CD4-positive, CD25-positive, alpha-beta regulatory T cell (primary cell): Measurements from ENCODE around the gene RPL12. TPM values are rescaled to one million over a fixed set of nuclear protein-coding genes. Genes with fewer than 3 reads are reported as not detected.
A peak's percentile ranks its signal among the peaks of the same experiment; 100 is the strongest.

Experiments
- ATAC-seq, 2 donors: fragments of 150-1000 bp; cut with Tn5 transposase; one replicate each; pipeline ENCODE4 v1.10.0; 2021; ENCODE audit warnings: low read depth in 2 of 2, moderate number of reproducible peaks in 2 of 2, moderate library complexity in 1 of 2
- DNase-seq, 3 donors: peaks; one replicate each; pipeline versions ENCODE4 v3.0.0 to v3.0.0-alpha.2; 2012 to 2022; ENCODE audit warnings: mixed read lengths in 1 of 3
- H3K27ac ChIP-seq: one replicate; pipeline ENCODE4 v1.7.0; 2013; ENCODE audit warnings: mild to moderate bottlenecking, low read length; ENCODE audit not compliant: insufficient read depth, poor library complexity, severe bottlenecking
- H3K27me3 ChIP-seq: one replicate; pipeline ENCODE4 v1.7.0; 2013; ENCODE audit warnings: low read length; ENCODE audit not compliant: control insufficient read depth, insufficient read depth
- H3K36me3 ChIP-seq: one replicate; pipeline ENCODE4 v1.7.0; 2013; ENCODE audit warnings: mild to moderate bottlenecking, low read length, moderate library complexity; ENCODE audit not compliant: control insufficient read depth, insufficient read depth
- H3K4me1 ChIP-seq: 2 replicates; pipeline ENCODE4 v1.7.0; 2013; ENCODE audit warnings: mild to moderate bottlenecking, low read length; ENCODE audit not compliant: insufficient read depth, control insufficient read depth, poor library complexity, severe bottlenecking
- H3K4me3 ChIP-seq: one replicate; pipeline ENCODE4 v1.7.0; 2013; ENCODE audit warnings: low read depth, mild to moderate bottlenecking, low read length, moderate library complexity
- H3K9me3 ChIP-seq, 2 experiments: 1 replicate in 1 of 2; 2 replicates in 1 of 2; pipeline ENCODE4 v1.7.0; 2013; ENCODE audit warnings: low read length in 2 of 2, mild to moderate bottlenecking in 1 of 2, moderate library complexity in 1 of 2; ENCODE audit not compliant: control insufficient read depth in 2 of 2
- H3K27ac Mint-ChIP-seq, 3 donors: one replicate each; pipeline ENCODE4 v1.8.0; 2020 to 2022; ENCODE audit warnings: mild to moderate bottlenecking in 3 of 3, mixed read lengths in 3 of 3, moderate library complexity in 2 of 3
- H3K27me3 Mint-ChIP-seq: one replicate; pipeline ENCODE4 v1.8.0; 2022; ENCODE audit warnings: mild to moderate bottlenecking, mixed read lengths
- H3K36me3 Mint-ChIP-seq: one replicate; pipeline ENCODE4 v1.8.0; 2020; ENCODE audit warnings: mixed read lengths
- H3K4me1 Mint-ChIP-seq, 4 donors: one replicate each; pipeline ENCODE4 v1.8.0; 2020 to 2022; ENCODE audit warnings: mixed read lengths in 4 of 4, mild to moderate bottlenecking in 1 of 4
- H3K4me3 Mint-ChIP-seq, 4 donors: one replicate each; pipeline ENCODE4 v1.8.0; 2020 to 2022; ENCODE audit warnings: mild to moderate bottlenecking in 4 of 4, mixed read lengths in 4 of 4, moderate library complexity in 3 of 4
- H3K9me3 Mint-ChIP-seq, 7 donors: one replicate each; pipeline ENCODE4 v1.8.0; 2020 to 2022; ENCODE audit warnings: mixed read lengths in 7 of 7, mild to moderate bottlenecking in 3 of 7, moderate library complexity in 2 of 7
- polyA plus RNA-seq, 4 donors: library from polyadenylated mRNA; unstranded; fragments of 300-500 nt; fragmentation: Illumina TruSeq; gene quantifications; one replicate each; pipeline ENCODE4 v1.2.3, GENCODE V29; 2021
- total RNA-seq: library from RNA; stranded (reverse); gene quantifications from one replicate; pipeline ENCODE4 v1.2.3, GENCODE V29; 2022

RPL12 gene
- total and polyA plus RNA-seq, 5 donors from 2014 or later = 1,070 to 2,269 (median 1,484) TPM

- Mint-ChIP-seq H3K36me3 (peaks cover 6% of the 10 kb centered on the region), H3K4me1 (peaks cover 17 to 52% (median 28%) of the 10 kb centered on the region in 4 donors), H3K27me3 (no peaks in the 10 kb centered on the region), H3K9me3 (no peaks in the 10 kb centered on the region), H3K4me3 (peak overlapping the region in 1 of 4 donors; percentile 99), H3K27ac (no peak overlapping the region)
- no peak overlapping the region for H3K4me3 ChIP-seq
- peaks cover 23% of the 10 kb centered on the region for H3K4me1 ChIP-seq
- no peaks in the 10 kb centered on the region for H3K9me3 ChIP-seq
- DNase-seq (no peak), ATAC-seq (no peak)
- no peak overlapping the region for H3K27ac ChIP-seq
- H3K36me3 ChIP-seq = peaks cover 2% of the 10 kb centered on the region
- no peaks in the 10 kb centered on the region for H3K27me3 ChIP-seq
These were observed 28.9 kb downstream of the RPL12 start for GRCh38 chr9:127422133-127422782.

- Mint-ChIP-seq H3K27ac (no peak overlapping the region), H3K9me3 (no peaks in the 10 kb centered on the region), H3K27me3 (no peaks in the 10 kb centered on the region), H3K4me3 (peak overlapping the region in 1 of 4 donors; percentile 47), H3K36me3 (no peaks in the 10 kb centered on the region), H3K4me1 (peaks cover 12 to 42% (median 22%) of the 10 kb centered on the region in 4 donors)
- no peak overlapping the region for H3K4me3 ChIP-seq
- no peaks in the 10 kb centered on the region for H3K36me3 ChIP-seq
- ATAC-seq (no peak), DNase-seq (no peak)
- no peaks in the 10 kb centered on the region for H3K9me3 ChIP-seq
- H3K27ac ChIP-seq = no peak overlapping the region
- H3K27me3 ChIP-seq = no peaks in the 10 kb centered on the region
- H3K4me1 ChIP-seq = peaks cover 23% of the 10 kb centered on the region
These were observed 30.1 kb downstream of the RPL12 start for GRCh38 chr9:127421057-127421456.

- no peaks in the 10 kb centered on the region for H3K36me3 Mint-ChIP-seq
- Histone ChIP-seq H3K27ac (no peak overlapping the region), H3K4me1 (peaks cover 11% of the 10 kb centered on the region), H3K9me3 (no peaks in the 10 kb centered on the region), H3K27me3 (no peaks in the 10 kb centered on the region), H3K36me3 (no peaks in the 10 kb centered on the region), H3K4me3 (no peak overlapping the region)
- peak overlapping the region in 1 of 3 donors; percentile 38 for H3K27ac Mint-ChIP-seq
- ATAC-seq = no peak
- H3K4me1 Mint-ChIP-seq = peaks cover 4 to 25% (median 11%) of the 10 kb centered on the region in 4 donors
- peak overlapping the region in 1 of 4 donors; percentile 24 for H3K4me3 Mint-ChIP-seq
- H3K9me3 Mint-ChIP-seq = no peaks in the 10 kb centered on the region
- no peak for DNase-seq
- H3K27me3 Mint-ChIP-seq = no peaks in the 10 kb centered on the region
These were observed 31.9 kb downstream of the RPL12 start for GRCh38 chr9:127419348-127419747.

- Mint-ChIP-seq H3K27ac (no peak overlapping the region), H3K36me3 (no peaks in the 10 kb centered on the region), H3K4me1 (peaks cover 0 to 12% (median 4%) of the 10 kb centered on the region in 4 donors), H3K9me3 (no peaks in the 10 kb centered on the region), H3K4me3 (no peak overlapping the region), H3K27me3 (no peaks in the 10 kb centered on the region)
- no peaks in the 10 kb centered on the region for H3K9me3 ChIP-seq
- no peaks in the 10 kb centered on the region for H3K27me3 ChIP-seq
- H3K4me1 ChIP-seq = peaks cover 3% of the 10 kb centered on the region
- H3K27ac ChIP-seq = no peak overlapping the region
- H3K36me3 ChIP-seq = no peaks in the 10 kb centered on the region
- ATAC-seq = peak; percentile 30 to 52
- H3K4me3 ChIP-seq = no peak overlapping the region
- peak in 2 of 3 donors; percentile 28 to 50 for DNase-seq
These were observed 33.2 kb downstream of the RPL12 start for GRCh38 chr9:127418037-127418471.

GRCh38 chr9:127417131-127418036 lies 33.8 kb downstream of the RPL12 start:
- peak overlapping the region in 1 of 4 donors; percentile 47 for H3K4me3 Mint-ChIP-seq

GRCh38 chr9:127415657-127416056 lies 35.5 kb downstream of the RPL12 start:
- H3K4me1 Mint-ChIP-seq = peaks cover 0 to 5% (median 5%) of the 10 kb centered on the region in 4 donors
- no peak for DNase-seq

More at GRCh38 chr9:127417131-127418036, 33.8 kb downstream of the RPL12 start:
- Mint-ChIP-seq H3K4me1 (peaks cover 0 to 6% (median 2%) of the 10 kb centered on the region in 4 donors), H3K9me3 (no peaks in the 10 kb centered on the region), H3K27me3 (no peaks in the 10 kb centered on the region), H3K36me3 (no peaks in the 10 kb centered on the region), H3K27ac (no peak overlapping the region)
- no peak for ATAC-seq
- Histone ChIP-seq H3K27ac (no peak overlapping the region), H3K4me1 (no peaks in the 10 kb centered on the region), H3K36me3 (no peaks in the 10 kb centered on the region), H3K4me3 (no peak overlapping the region), H3K27me3 (peaks cover under 1% of the 10 kb centered on the region), H3K9me3 (no peaks in the 10 kb centered on the region)
- DNase-seq = no peak

GRCh38 chr9:127415141-127415540 lies 36.1 kb downstream of the RPL12 start:
- H3K4me3 Mint-ChIP-seq = no peak overlapping the region
- Histone ChIP-seq H3K36me3 (no peaks in the 10 kb centered on the region), H3K27ac (no peak overlapping the region), H3K4me3 (no peak overlapping the region), H3K27me3 (peaks cover 2% of the 10 kb centered on the region), H3K9me3 (no peaks in the 10 kb centered on the region), H3K4me1 (no peaks in the 10 kb centered on the region)
- ATAC-seq = no peak
- H3K36me3 Mint-ChIP-seq = no peaks in the 10 kb centered on the region
- no peak for DNase-seq
- H3K4me1 Mint-ChIP-seq = peaks cover 0 to 5% (median 5%) of the 10 kb centered on the region in 4 donors
- no peak overlapping the region for H3K27ac Mint-ChIP-seq
- H3K27me3 Mint-ChIP-seq = peaks cover 6% of the 10 kb centered on the region
- H3K9me3 Mint-ChIP-seq = peaks cover 0 to 1% (median 0%) of the 10 kb centered on the region in 7 donors

More at GRCh38 chr9:127415657-127416056, 35.5 kb downstream of the RPL12 start:
- Mint-ChIP-seq H3K27ac (no peak overlapping the region), H3K9me3 (peaks cover 0 to 1% (median 0%) of the 10 kb centered on the region in 7 donors), H3K27me3 (peaks cover 6% of the 10 kb centered on the region), H3K36me3 (no peaks in the 10 kb centered on the region), H3K4me3 (no peak overlapping the region)
- Histone ChIP-seq H3K36me3 (no peaks in the 10 kb centered on the region), H3K4me1 (no peaks in the 10 kb centered on the region), H3K4me3 (no peak overlapping the region), H3K27ac (no peak overlapping the region), H3K27me3 (peaks cover 2% of the 10 kb centered on the region), H3K9me3 (no peaks in the 10 kb centered on the region)
- no peak for ATAC-seq
